A549 (cell line): ENCODE data around the gene HS3ST4. TPM values are rescaled to one million over a fixed set of nuclear protein-coding genes. Genes with fewer than 3 reads are reported as not detected.

Experiments
- ATAC-seq, 2 experiments: fragments of 200-7000 bp in 1 of 2; fragments of >200 bp in 1 of 2; cut with Nextera tagmentation in 1 of 2; cut with Tn5 transposase in 1 of 2; 3 replicates each; pipeline versions ENCODE4 v1.8.0 to v1.9.1; 2018 to 2020; ENCODE audit warnings: mild to moderate bottlenecking in 1 of 2, moderate library complexity in 1 of 2
- CTCF ChIA-PET: fragments of 300-600 bp; sonication (Branson Sonifier 250); formaldehyde crosslinking; extraction: SDS; loops from one replicate; lab custom pipeline; 2021; ENCODE audit warnings: antibody characterized with exemption, inconsistent platforms; lab: Yijun Ruan, JAX
- POLR2A ChIA-PET: fragments of 350-600 bp; formaldehyde crosslinking; extraction: SDS; loops from one replicate; lab custom pipeline; 2021; ENCODE audit warnings: antibody characterized with exemption, inconsistent platforms; lab: Yijun Ruan, JAX
- DNase-seq, 2 experiments: peaks; one replicate each; pipeline versions ENCODE4 v3.0.0 to v3.0.0-alpha.2; 2011 to 2016; ENCODE audit warnings: low read depth in 1 of 2, low spot score in 1 of 2
- FAIRE-seq: peaks from 2 replicates; lab custom pipeline; 2011; peaks lifted over from hg19 to GRCh38; lab: Jason Lieb, UNC
- H3K27ac ChIP-seq, 2 experiments: fragments of >200 bp; sonication (Bioruptor Twin); formaldehyde crosslinking; 3 replicates each; pipeline ENCODE4 v1.5.1; 2016 to 2017
- H3K4me1 ChIP-seq: fragments of >200 bp; sonication (Bioruptor Twin); formaldehyde crosslinking; 3 replicates; pipeline ENCODE4 v1.6.1; 2016
- H3K4me2 ChIP-seq: fragments of >200 bp; sonication (Bioruptor Twin); formaldehyde crosslinking; 3 replicates; pipeline ENCODE4 v1.6.1; 2016
- H3K4me3 ChIP-seq: fragments of >200 bp; sonication (Bioruptor Twin); formaldehyde crosslinking; 3 replicates; pipeline ENCODE4 v1.5.1; 2016
- H3K9me3 ChIP-seq: fragments of >200 bp; sonication (Bioruptor Twin); formaldehyde crosslinking; 3 replicates; pipeline ENCODE4 v1.6.1; 2016
- CBX8 ChIP-seq: fragments of 200-600 bp; sonication (generic); IDR thresholded peaks from 2 replicates; pipeline ENCODE4 v1.6.1; 2016
- CEBPB ChIP-seq, 2 experiments: fragments of >200 bp in 1 of 2; sonication (Bioruptor Twin) in 1 of 2; formaldehyde crosslinking in 1 of 2; IDR thresholded peaks; 2 replicates each; pipeline ENCODE4 v1.6.1; 2012 to 2016
- CHD2 ChIP-seq: fragments of 150-350 bp; IDR thresholded peaks from 2 replicates; pipeline ENCODE4 v1.6.1; 2014; ENCODE audit warnings: low read length; ENCODE audit not compliant: partially characterized antibody
- CTCF ChIP-seq: fragments of >200 bp; sonication (Bioruptor Twin); formaldehyde crosslinking; IDR thresholded peaks from 3 replicates; pipeline ENCODE4 v1.5.1; 2016
- EHF ChIP-seq: fragments of 250-450 bp; sonication (Bioruptor Pico); IDR thresholded peaks from 2 replicates; pipeline ENCODE4 v1.5.0; 2020; ENCODE audit warnings: mild to moderate bottlenecking
- EHMT2 ChIP-seq: fragments of 200-600 bp; sonication (generic); IDR thresholded peaks from 2 replicates; pipeline ENCODE4 v1.6.1; 2016; ENCODE audit warnings: antibody characterized with exemption, low read depth, mild to moderate bottlenecking, moderate library complexity
- ESRRA ChIP-seq: fragments of 150-350 bp; IDR thresholded peaks from 2 replicates; pipeline ENCODE4 v1.6.1; 2014; ENCODE audit warnings: mild to moderate bottlenecking, low read length, borderline replicate concordance
- FOSB ChIP-seq: fragments of 250-450 bp; sonication (Bioruptor Pico); IDR thresholded peaks from 2 replicates; pipeline ENCODE4 v1.5.0; 2020; ENCODE audit warnings: mild to moderate bottlenecking, moderate library complexity
- FOSL2 ChIP-seq, 2 experiments: fragments of 450-650 bp in 1 of 2; fragments of >200 bp in 1 of 2; sonication (Bioruptor Twin) in 1 of 2; formaldehyde crosslinking; IDR thresholded peaks; 2 replicates each; pipeline versions ENCODE4 v1.5.0 to v1.6.1; 2016 to 2020; ENCODE audit warnings: mild to moderate bottlenecking in 1 of 2, moderate library complexity in 1 of 2
- FOXS1 ChIP-seq: fragments of 250-450 bp; sonication (Bioruptor Pico); IDR thresholded peaks from 2 replicates; pipeline ENCODE4 v1.5.0; 2020; ENCODE audit warnings: mild to moderate bottlenecking, moderate library complexity
- GATA3 ChIP-seq: IDR thresholded peaks from 2 replicates; pipeline ENCODE4 v1.6.1; 2012; ENCODE audit warnings: borderline replicate concordance
- HMGXB4 ChIP-seq: fragments of 250-450 bp; sonication (Bioruptor Pico); IDR thresholded peaks from 2 replicates; pipeline ENCODE4 v1.5.0; 2021; ENCODE audit warnings: mild to moderate bottlenecking, moderate library complexity, borderline replicate concordance
- HOXA7 ChIP-seq: fragments of 250-450 bp; sonication (Bioruptor Pico); IDR thresholded peaks from 2 replicates; pipeline ENCODE4 v1.5.0; 2020; ENCODE audit warnings: mild to moderate bottlenecking, moderate library complexity
- HOXB13 ChIP-seq: fragments of 250-450 bp; sonication (Bioruptor Pico); IDR thresholded peaks from 2 replicates; pipeline ENCODE4 v1.5.0; 2020; ENCODE audit warnings: low read depth, mild to moderate bottlenecking, moderate library complexity
- HOXB5 ChIP-seq: fragments of 250-450 bp; sonication (Bioruptor Pico); IDR thresholded peaks from 2 replicates; pipeline ENCODE4 v1.5.0; 2020; ENCODE audit warnings: mild to moderate bottlenecking, moderate library complexity
- JUNB ChIP-seq: fragments of >200 bp; sonication (Bioruptor Twin); formaldehyde crosslinking; IDR thresholded peaks from 2 replicates; pipeline ENCODE4 v1.6.1; 2016
- KDM1A ChIP-seq: fragments of 200-600 bp; sonication (generic); IDR thresholded peaks from 2 replicates; pipeline ENCODE4 v1.6.1; 2016; ENCODE audit warnings: low read depth, mild to moderate bottlenecking
- NFE2L2 ChIP-seq: fragments of 150-350 bp; conservative IDR thresholded peaks from 2 replicates; pipeline ENCODE4 v1.6.1; 2014; ENCODE audit warnings: low read length
- NR3C1 ChIP-seq: fragments of >200 bp; sonication (Bioruptor Twin); formaldehyde crosslinking; IDR thresholded peaks from 3 replicates; pipeline ENCODE4 v1.6.1; 2017
- RAD21 ChIP-seq, 2 experiments: fragments of >200 bp in 1 of 2; sonication (Bioruptor Twin) in 1 of 2; formaldehyde crosslinking in 1 of 2; IDR thresholded peaks in 1 of 2; conservative IDR thresholded peaks in 1 of 2; 2 replicates in 1 of 2; 3 replicates in 1 of 2; pipeline ENCODE4 v1.6.1; 2012 to 2018; ENCODE audit warnings: inconsistent platforms in 1 of 2
- RCOR1 ChIP-seq: fragments of 150-350 bp; IDR thresholded peaks from 2 replicates; pipeline ENCODE4 v1.6.1; 2014; ENCODE audit warnings: antibody characterized with exemption, low read length, low read depth
- RFX5 ChIP-seq: fragments of 450-650 bp; IDR thresholded peaks from 2 replicates; pipeline ENCODE4 v1.7.1; 2014; ENCODE audit warnings: antibody characterized with exemption, mild to moderate bottlenecking, moderate library complexity
- SMC3 ChIP-seq: fragments of >200 bp; sonication (Bioruptor Twin); formaldehyde crosslinking; IDR thresholded peaks from 3 replicates; pipeline ENCODE4 v1.6.1; 2018; ENCODE audit warnings: inconsistent platforms
- SREBF2 ChIP-seq: fragments of 450-650 bp; IDR thresholded peaks from 2 replicates; pipeline ENCODE4 v1.6.1; 2014; ENCODE audit warnings: mild to moderate bottlenecking, moderate library complexity
- TP53 ChIP-seq: fragments of 250-450 bp; sonication (Bioruptor Pico); IDR thresholded peaks from 2 replicates; pipeline ENCODE4 v1.5.0; 2021; ENCODE audit warnings: mild to moderate bottlenecking, moderate library complexity
- ZC3H11A ChIP-seq: fragments of 450-650 bp; IDR thresholded peaks from 2 replicates; pipeline ENCODE4 v1.6.1; 2014; ENCODE audit warnings: antibody characterized with exemption, mild to moderate bottlenecking
- ZFP36 ChIP-seq: fragments of 450-650 bp; IDR thresholded peaks from 2 replicates; pipeline ENCODE4 v1.6.1; 2014; ENCODE audit warnings: borderline replicate concordance; ENCODE audit not compliant: partially characterized antibody
- WGBS: methylation state at CpG from one replicate; pipeline ENCODE4 v1.1.6; 2017; ENCODE audit errors: missing lambda C conversion rate; 5-methylcytosine and 5-hydroxymethylcytosine counted together
- polyA plus RNA-seq, 4 experiments: library from polyadenylated mRNA; depleted of rRNA in 3 of 4; stranded (reverse); fragments of >200 nt; fragmentation: RNase III in 1 of 4; extraction: RNeasy Plus Mini Kit Qiagen cat#74134 plus additional on column Dnase treatment in 1 of 4; gene quantifications; 2 replicates in 3 of 4; 3 replicates in 1 of 4; pipeline ENCODE4 v1.2.3, GENCODE V29; 2011 to 2017

HS3ST4 gene
- polyA plus RNA-seq, 2 of the 4 experiments (the other 2 are of a cell fraction) = not detected

- CTCF ChIA-PET = no interaction called here
- POLR2A ChIA-PET = no interaction called here
- H3K4me1 ChIP-seq = no peaks in the 10 kb centered on the region
- TF ChIP-seq FOXS1 (CRISPR knock-in tag) (no peak), CBX8 (no peak), EHMT2 (no peak), CHD2 (no peak), FOSB (CRISPR knock-in tag) (no peak), HOXB5 (no peak), NFE2L2 (no peak), SMC3 (no peak), RAD21 (conservative IDR thresholded peaks at IDR 0.05 in 1 of 2, IDR thresholded peaks at IDR 0.05 in 1 of 2) (no peak), GATA3 (no peak), RCOR1 (no peak)
- no peak for FAIRE-seq
- WGBS = 0% methylated on average over 1 of the region's 1 CpG
- no peak overlapping the region for H3K4me2 ChIP-seq
- ATAC-seq = no peak
- no peak overlapping the region for H3K4me3 ChIP-seq
- DNase-seq = no peak
- no peak overlapping the region for H3K27ac ChIP-seq
- H3K9me3 ChIP-seq = no peaks in the 10 kb centered on the region
Observed at GRCh38 chr16:25875956-25876598, 184.3 kb downstream of the HS3ST4 start.

- CTCF ChIA-PET = interaction anchor here (0.7 kb wide), 1 partner anchor 9 kb away, joined by 3 read pairs; no protein-coding TSS in a partner anchor
- ATAC-seq = no peak
- Histone ChIP-seq H3K4me3 (no peak overlapping the region), H3K4me1 (no peaks in the 10 kb centered on the region), H3K4me2 (no peak overlapping the region), H3K27ac (no peak overlapping the region), H3K9me3 (no peaks in the 10 kb centered on the region)
- POLR2A ChIA-PET = no interaction called here
- no peak for DNase-seq
- TF ChIP-seq CTCF (no peak), TP53 (no peak), HOXB13 (CRISPR knock-in tag) (no peak), ZFP36 (no peak), HOXA7 (CRISPR knock-in tag) (no peak), JUNB (no peak), SREBF2 (no peak), HMGXB4 (CRISPR knock-in tag) (no peak), NFE2L2 (no peak), NR3C1 (no peak), RFX5 (no peak), KDM1A (no peak), ZC3H11A (no peak), EHMT2 (no peak), EHF (CRISPR knock-in tag) (no peak), RCOR1 (no peak), FOSL2 (IDR thresholded peaks at IDR 0.05) (no peak), FOSL2 (CRISPR knock-in tag; IDR thresholded peaks at IDR 0.05) (no peak), HOXB5 (no peak), ESRRA (no peak), CEBPB (IDR thresholded peaks at IDR 0.05) (no peak)
- no peak for FAIRE-seq
Observed at GRCh38 chr16:25877103-25877502, 185.3 kb downstream of the HS3ST4 start.
